GM18868 (cell line): ENCODE measurements around the gene TRIM46.
"Not testable (repeated sequence)": the region's sequence is repeated elsewhere in the genome, so short reads cannot be mapped to it uniquely, and the experiment has no call there.

Experiments used
- ATAC-seq: cut with Tn5 transposase; IDR thresholded peaks from one replicate; pipeline ENCODE4 v1.9.1; 2021; ENCODE audit warnings: mild to moderate bottlenecking, moderate library complexity; ENCODE audit not compliant: unreplicated experiment

TRIM46 gene

DNA sequence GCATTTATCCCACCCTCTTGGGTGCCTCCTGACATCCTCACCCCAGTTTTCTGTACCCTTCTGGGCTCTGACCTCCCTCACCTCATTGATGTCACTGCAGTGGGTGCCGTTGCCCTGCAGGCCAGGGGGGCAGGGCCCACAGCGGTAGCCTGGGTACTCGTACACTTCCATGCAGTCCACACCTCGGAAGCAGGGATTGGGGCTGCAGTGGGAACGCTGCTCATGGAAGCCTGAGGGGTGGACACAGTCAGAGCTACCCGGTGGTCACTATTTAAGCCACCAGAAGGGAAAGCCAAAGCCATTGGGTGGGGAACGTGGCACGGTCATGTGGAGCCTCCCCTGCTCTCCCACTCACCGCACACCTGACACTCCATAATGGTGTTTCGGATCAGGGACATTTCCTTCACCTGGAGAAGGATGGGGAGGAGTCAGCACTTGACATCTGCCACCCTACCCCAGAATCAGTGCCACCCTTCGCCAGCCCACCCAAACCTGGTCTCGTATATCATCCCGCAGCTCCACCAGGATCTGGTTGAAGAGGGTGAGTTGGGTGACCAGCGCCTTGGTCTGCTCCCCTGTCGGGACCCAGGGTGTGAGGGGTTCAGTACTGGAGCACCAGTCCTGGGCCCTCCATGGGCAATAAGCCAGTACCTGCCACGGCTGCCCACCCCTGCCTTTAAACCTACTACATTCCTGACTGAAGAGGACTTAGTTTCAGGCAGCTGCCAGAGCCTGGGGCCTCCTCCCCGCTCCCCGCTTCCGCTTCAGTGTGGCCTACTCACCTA lies 29.3 kb downstream of the TRIM46 start:
- ATAC-seq: no peak

DNA sequence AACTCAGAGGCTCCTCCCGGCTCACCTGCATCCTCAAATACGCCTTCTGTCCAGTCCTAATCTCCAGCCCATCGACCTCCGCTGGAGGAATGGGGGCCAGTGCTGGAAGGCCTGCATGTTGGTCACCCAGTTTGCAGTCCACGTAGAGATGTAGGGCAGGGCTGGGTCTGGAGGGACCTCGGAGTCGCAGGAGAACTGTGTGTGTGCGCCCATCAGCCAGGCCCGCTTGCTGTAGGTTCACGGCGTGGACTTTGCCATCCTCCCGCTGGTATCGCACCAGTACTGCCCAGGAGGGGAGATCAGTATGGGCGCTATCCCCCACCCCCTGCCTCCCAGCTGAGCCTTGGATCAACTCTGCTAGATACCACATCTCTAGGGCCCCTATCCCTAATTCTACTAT lies 31.4 kb downstream of the TRIM46 start:
- ATAC-seq: no peak

DNA sequence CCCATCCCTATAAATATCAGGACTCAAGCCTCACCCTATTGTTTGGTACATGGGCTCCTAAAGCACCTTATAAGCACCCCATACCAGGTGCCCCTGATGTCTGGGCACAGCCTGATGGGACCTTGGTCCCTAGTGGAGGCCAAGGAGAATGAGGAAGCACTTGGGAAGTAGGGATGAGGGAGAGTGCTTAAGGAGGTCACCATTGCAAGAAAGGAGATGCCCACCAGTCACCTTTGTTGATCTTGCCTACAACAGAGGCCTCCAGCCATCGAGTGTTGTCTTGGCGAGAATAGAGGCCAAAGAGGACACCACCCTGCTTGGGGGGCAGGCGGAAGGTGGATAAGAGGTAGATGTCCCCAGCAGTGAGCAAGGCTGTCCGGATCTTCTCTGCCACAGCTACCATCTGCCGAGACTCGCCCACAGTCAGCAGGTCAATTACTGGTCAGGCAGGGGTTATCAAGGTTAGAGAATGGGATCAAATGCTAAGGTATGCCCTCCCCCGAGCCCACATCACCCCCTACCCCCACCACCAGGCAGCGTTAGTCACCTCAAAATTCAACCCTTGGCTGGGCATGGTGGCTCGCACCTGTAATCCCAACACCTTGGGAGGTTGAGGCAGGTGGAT lies 32.4 kb downstream of the TRIM46 start:
- no peak for ATAC-seq

DNA sequence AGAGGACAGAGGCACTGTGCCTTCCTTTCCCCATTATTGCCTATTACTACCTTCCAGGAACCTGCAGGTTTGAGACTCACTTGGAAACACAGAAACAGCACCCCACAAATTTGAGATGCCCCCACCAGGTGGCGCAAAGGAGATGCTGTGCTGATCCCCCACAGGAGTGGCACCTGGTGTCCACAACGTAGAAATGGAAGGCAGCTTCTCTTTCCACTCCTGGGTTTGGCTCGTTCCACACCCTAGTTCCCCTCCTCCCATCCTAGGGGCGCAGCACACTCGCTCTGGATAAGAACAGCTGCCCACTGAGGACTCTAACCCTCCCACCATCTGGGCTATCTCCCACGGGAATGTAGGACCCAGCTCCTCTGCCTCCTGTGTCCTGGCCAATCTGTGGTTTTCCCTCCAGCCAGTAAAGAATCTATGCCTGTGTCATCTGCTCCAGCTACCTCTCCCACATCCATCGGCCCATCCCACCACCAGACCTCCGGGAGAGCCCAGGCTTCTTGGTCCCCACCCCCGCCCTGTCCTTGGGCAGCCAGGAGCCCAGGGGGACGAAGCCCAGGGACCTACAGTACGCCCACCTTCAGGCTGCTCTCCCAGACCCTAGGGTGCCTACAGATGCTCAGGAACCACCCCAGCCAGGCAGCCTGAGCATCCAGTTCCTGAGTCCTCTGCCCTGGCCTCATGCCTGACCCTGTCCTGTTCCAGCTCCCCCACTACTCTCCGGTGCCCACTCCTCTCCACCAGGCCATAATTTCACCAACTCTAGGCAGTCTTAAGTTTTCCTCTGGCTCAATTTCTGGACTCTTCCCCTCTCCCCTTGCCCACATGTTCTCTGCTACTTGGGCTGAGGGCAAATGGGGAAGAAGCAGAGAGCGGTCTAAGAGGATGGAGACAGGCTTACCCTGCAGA lies 33.5 kb downstream of the TRIM46 start:
- no peak for ATAC-seq

DNA sequence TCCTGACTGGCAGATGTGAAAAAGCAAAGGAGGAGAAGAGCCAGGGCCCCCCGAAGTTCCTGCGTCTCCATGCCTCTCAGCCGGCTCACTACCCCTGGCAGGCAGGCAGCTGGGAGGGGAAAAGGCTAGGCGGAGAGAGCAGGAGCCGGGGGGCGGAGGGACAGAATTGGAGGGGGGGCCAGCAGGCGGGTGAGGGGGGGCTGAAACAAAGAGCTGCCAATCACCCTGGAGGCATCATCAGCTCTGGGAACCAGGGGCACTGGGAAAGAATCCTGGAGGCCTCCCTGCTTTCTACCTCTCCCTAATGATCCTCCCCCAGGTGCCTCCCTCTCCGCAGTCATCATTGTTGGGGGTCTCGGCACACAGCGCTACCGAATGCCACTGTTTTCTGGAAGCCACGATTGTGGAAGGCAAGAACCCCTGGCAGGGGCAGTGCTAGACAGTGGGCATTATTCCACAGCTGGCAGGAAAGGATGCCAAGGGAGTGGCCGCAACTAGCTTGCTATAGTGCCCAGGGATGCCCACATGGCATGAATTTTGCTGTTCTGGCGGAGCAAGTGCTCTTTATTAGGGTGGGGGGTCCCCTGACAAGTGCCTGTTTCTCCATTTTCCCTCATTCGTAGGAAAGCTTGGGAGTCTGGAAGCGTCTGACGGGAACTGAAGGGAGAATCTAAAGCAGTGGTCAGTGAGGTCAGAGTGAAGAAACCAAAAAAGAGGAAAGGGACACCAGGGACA lies 34.3 kb downstream of the TRIM46 start, which contains the start of gene THBS3:
THBS3 (minus strand) TSS at position 92 of the 735 bp plus-strand sequence; CDS start at position 71, 21 bp downstream.
- no peak for ATAC-seq

DNA sequence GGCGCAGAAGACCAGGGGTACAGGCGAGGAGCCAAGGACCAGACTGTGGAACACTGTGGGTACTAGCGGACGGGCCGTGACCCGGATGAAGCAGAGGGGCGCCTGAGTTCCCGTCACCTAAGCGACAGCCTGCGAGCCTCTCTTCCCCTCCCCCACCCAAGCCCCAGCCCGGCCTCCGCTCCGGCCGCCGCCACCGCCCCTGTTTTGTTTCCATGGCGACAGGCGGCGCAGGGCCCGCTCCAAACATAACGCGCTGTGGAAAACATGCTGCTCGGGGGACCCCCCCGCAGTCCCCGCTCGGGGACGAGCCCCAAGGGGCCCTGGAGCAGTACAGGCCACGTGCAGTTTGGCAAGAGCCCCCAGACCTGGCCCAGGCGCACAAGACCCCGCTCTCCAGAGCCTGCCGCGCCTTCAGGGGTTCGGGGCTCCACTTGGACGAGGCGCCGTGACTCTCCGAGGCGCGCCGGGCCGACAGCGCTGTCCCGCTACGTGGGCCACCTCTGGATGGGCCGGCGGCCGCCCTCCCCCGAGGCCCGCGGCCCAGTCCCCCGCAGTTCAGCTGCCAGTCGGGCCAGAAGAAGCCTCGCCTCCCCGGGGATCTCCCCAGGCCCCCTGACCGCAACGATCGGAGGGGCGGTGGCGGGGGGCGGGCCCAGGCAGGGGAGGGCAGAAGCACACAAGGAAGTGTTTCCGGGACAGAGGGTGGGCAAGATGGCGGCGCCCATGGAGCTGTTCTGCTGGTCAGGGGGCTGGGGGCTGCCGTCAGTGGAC lies 35.1 kb downstream of the TRIM46 start, which contains the start of gene MTX1:
MTX1 (plus strand) TSS at position 155 of the 771 bp plus-strand sequence; CDS start at position 265, 110 bp downstream.
- peak; percentile 79 for ATAC-seq

DNA sequence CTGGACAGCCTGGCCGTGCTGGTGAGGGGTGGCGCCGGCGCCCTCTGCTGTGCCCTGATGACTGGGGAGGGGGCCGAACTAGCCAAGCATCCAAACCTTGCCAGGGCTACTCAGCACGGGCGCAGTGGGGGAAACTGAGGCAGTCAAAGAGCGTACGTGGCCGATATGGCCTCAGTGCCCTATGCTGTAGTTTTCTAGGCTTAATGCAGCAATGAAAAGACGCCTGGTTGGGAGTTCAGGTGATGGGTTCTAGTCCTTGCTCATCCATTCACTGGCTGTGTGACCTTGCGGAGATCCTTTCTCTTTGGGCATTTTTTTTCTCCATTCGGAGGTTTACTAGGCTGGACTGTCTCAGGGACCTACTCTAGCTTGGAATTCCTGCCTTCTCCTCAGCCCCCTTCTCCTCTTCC lies 35.7 kb downstream of the TRIM46 start:
- ATAC-seq: no peak

DNA sequence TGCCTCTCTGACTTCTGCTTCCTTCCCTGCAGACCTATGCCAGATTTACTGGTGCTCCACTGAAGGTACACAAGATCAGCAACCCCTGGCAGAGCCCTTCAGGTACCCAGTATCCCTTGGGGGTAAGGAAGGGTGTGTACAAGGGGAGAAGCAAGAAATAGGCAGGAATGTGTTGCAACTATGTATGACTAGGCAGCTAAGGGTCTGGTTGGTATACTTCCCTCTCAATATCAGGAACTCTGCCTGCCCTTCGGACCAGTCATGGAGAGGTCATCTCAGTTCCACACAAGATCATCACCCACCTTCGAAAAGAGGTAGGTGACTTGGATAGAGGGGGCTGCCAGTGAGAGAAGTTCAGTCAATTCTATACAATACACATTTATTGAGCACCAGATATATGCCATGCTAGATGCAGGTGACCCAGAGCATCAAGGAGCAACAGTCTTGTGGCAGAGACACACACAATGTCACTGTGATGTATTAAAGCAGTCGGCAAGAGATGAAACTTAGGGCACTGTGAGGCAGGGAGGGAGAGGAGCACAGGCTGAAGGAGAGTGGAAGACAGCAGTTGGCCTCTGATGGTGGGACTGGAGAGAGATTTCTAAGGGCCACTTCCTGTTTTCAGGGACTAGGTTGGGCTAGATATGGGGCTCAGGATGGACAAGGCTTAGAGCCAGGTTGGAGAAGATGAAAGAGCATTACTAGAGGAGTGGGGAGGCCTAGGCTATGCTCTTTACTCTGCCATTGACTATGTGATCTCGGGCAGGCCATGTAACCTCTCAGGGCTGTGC lies 36.9 kb downstream of the TRIM46 start:
- no peak for ATAC-seq

DNA sequence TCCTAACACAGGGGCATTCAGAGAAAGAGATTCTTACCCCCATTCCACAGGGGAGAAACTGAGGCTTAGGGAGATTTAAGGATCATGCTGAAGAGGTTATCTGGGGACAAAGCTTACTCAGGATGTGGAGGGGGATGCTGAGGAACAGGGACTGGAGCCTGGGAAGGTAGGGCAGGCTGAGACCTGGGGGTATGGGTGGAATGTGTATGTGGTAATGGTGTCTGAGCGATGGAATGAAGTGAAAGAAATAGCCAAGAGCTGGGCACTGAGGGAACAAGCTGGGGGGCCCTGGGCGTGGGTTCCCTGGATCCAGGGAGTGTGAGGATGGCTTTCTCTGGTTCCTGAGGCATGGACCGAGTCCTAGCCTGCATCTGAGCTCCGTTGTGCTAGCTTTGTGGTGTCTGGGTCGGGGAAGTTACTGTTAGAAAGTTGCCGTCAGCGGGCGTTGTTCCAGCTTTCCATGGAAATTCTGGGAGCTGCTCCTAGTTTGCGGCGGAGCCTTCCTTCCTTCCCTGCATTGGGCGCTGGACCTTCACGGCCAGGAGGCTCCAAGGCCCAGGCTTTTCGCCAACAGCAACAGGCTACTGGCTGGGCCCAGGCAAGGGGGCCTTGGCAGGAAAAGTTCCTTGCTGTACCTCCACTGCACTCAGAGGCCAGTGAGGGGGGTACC lies 37.9 kb downstream of the TRIM46 start:
- ATAC-seq: not testable (repeated sequence)

DNA sequence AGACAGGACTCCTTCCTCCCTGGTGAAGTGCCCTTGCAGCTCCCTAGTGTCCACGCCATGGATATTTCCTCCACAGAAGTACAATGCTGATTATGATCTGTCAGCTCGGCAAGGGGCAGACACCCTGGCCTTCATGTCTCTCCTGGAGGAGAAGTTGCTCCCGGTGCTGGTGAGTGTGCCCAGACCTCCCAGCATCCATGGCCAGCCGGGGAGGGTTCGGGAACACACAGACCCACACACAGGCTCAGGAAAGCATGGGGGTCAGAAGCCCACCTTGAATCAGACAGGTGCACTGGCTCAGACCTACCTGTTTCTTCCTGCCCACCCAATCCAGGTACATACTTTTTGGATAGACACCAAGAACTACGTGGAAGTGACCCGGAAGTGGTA lies 38.4 kb downstream of the TRIM46 start:
- not testable (repeated sequence) for ATAC-seq

DNA sequence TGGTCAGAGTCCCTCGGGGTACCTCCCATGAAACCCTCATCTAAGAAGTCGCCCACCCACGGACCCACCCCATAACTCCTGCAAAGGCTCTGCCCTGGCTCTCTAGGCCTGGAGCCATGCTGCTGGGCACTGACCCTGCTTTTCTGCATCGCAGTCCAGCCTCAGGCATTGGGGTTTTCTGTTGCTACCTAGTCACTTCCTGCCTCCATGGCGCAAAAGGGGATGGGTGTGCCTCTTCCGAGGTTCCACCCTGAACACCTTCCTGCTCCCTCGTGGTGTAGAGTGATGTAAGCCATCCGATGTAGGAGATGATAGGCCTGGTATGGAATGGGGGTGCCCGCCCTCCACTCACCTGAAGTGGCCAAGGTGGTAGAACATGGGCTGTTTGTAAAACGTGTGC lies 41.1 kb downstream of the TRIM46 start:
- not testable (repeated sequence) for ATAC-seq

DNA sequence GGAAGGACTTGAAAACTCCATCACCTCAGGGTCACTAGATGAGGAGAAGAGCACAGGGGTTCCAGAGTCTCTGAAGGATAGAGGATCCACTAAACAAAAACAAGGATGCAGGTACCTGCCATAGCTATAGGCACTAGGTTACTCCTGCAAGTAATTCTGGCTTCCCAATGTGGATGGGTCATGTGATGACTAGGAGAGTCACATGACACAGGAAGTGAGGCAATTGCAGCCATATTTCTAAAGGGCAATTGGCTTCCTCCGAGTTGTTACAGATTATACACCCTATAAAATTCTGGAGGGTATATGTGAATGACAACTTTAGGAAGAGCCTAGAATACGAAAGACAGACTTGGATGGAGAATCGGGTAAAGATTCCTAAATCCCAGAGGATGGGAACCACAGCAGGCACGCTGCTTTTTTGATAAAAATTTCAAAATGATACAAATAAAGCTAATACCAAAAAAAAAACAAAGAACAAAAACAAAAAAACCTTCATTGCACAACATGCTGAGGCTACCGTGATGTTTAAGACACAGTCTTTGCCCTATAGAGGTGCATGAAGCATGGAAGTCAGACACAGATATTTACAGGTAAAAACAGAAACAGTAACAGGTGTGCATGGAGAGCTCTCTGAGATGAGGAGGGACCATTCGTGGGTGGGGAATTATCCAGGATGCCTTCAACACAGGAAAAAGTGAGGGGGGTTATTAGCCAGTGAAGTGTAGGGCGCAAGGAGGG lies 45.4 kb downstream of the TRIM46 start:
- no peak for ATAC-seq

DNA sequence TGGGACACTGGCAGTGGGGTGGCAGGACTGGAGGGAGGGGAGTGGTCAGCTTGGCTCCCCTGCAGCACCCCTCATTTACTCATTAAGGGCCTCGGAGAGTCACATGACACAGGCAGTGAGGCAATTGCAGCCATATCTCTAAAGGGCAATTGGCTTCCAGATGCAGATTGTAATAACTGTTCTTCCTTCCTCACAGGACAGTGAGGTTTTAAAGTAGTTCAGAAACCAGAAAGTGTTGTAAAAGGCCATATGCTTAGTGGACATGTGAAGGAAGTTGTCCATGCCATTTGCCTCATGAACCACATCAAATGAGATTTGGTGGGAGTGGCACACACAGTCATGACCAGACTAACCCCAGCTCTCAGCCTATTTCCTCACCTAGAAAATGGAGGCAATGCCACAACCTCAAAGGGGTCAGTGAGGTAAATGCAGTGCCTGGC lies 46.0 kb downstream of the TRIM46 start:
- no peak for ATAC-seq

DNA sequence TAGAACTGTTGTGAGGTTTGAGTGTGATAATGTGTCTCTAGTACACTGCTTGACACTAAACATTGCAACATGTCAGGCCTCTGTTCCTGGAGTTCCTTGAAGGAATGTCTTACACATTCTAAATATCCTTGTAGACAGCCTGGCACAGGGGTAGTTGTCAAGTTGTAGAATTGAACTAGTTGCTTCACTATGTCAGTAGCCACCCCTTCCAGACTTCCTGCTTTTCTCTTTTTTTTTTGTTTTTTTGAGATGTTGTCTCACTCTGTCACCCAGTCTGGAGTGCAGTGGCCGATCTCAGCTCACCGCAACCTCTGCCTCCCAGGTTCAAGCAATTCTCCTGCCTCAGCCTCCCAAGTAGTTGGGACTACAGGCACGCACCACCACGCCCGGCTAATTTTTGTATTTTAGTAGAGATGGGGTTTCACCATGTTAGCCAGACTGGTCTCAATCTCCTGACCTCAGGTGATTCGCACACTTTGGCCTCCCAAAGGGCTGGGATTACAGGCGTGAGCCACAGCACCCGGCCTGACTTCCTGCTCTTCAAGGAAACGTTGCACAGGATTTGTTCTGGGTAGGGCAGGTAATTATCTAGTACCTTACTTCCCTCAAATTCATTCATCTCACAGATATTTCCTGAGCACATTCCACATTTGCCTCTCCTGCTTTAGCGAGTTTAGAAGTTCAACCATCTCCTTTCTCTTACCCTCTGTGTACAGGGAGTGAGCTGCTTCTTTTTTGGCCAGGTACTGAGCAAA lies 46.7 kb downstream of the TRIM46 start:
- not testable (repeated sequence) for ATAC-seq

DNA sequence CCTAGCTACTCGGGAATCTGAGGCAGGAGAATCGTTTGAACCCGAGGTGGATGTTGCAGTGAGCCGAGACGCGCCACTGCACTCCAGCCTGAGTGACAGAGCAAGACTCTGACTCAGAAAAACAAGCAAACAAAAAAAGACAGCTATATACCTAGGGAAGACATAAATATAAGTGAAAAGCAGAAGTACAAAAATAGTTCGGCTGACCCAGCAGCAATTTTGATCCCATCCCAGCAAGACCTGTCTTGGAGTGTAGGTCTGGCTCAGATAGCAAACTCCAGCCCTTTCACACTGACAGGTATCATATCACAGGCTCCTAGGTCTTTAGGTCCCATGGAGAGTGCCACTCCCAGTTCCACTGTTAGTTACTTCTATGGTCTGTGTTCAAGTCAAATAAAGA lies 49.4 kb downstream of the TRIM46 start:
- no peak for ATAC-seq

DNA sequence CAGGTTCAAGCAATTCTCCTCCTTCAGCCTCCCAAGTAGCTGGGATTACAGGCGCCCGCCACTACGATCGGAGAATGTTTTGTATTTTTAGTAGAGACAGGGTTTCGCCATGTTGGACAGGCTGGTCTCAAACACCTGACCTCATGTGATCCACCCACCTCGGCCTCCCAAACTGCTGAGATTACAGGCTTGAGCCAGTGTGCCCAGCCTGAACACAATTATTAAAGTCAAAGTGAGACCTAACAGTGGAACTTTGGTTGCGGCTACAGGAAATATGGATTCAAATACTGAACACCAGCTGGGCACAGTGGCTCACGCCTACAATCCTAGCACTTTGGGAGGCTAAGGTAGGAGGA lies 51.7 kb downstream of the TRIM46 start:
- not testable (repeated sequence) for ATAC-seq
